Body of pancreas (tissue), 4 donors: Measurements from ENCODE around the gene SSRP1. TPM values are rescaled to one million over a fixed set of nuclear protein-coding genes. Genes with fewer than 3 reads are reported as not detected.

Experiments
- ATAC-seq: fragments of 150-250 bp; one replicate; pipeline ENCODE4 v1.9.1; 2016
- DNase-seq, 4 donors: peaks; one replicate each; pipeline ENCODE4 v3.0.0-alpha.2; 2019
- H3K27ac ChIP-seq, 4 donors: fragments of 200-600 bp; sonication (generic); 1 replicate in 3 of 4; 2 replicates in 1 of 4; pipeline versions ENCODE4 v1.5.1 to v1.6.1; 2016 to 2019; ENCODE audit warnings: mild to moderate bottlenecking in 1 of 4, mixed read lengths in 1 of 4, moderate library complexity in 1 of 4
- H3K27me3 ChIP-seq, 2 donors: fragments of 200-600 bp; sonication (generic); one replicate each; pipeline ENCODE4 v1.6.0; 2016; ENCODE audit warnings: mild to moderate bottlenecking in 1 of 2
- H3K36me3 ChIP-seq, 2 donors: fragments of 200-600 bp; sonication (generic); replicated peaks in 1 of 2; 2 replicates each; pipeline ENCODE4 v1.5.1; 2016; ENCODE audit warnings: low read depth in 2 of 2; ENCODE audit not compliant: insufficient read depth in 1 of 2
- H3K4me1 ChIP-seq: fragments of 200-600 bp; sonication (generic); one replicate; pipeline ENCODE4 v1.6.0; 2016
- H3K4me3 ChIP-seq, 2 donors: fragments of 200-600 bp; sonication (generic); 1 replicate in 1 of 2; 2 replicates in 1 of 2; pipeline ENCODE4 v1.5.1; 2016 to 2019
- H3K9me3 ChIP-seq, 3 donors: fragments of 200-600 bp; sonication (generic); 1 replicate in 2 of 3; 2 replicates in 1 of 3; pipeline ENCODE4 v1.5.1; 2016
- POLR2A ChIP-seq, 3 donors: fragments of 450-650 bp; IDR thresholded peaks; one replicate each; pipeline ENCODE4 v1.6.1; 2016; ENCODE audit warnings: antibody characterized with exemption in 3 of 3, mild to moderate bottlenecking in 2 of 3
- WGBS, 2 donors: methylation state at CpG; one replicate each; pipeline ENCODE4 v1.1.5; 2017; 5-methylcytosine and 5-hydroxymethylcytosine counted together
- intact Hi-C: fragments of 100-400 bp; cut with DNase I; formaldehyde crosslinking; loops from one replicate; pipeline ENCODE4 v1.15.1; 2023
- total RNA-seq, 2 donors: library from RNA; depleted of rRNA; stranded (reverse); fragments of >200 nt; gene quantifications; one replicate each; pipeline ENCODE4 v1.1.0, GENCODE V29; 2016
- TF ChIP-seq, protein P1 (sequence below), 7 experiments: fragments of 450-650 bp in 4 of 7; fragments of 200-600 bp in 3 of 7; sonication (generic) in 3 of 7; IDR thresholded peaks; one replicate each; pipeline ENCODE4 v1.5.1; 2016 to 2019; ENCODE audit warnings: antibody characterized with exemption in 7 of 7

SSRP1 gene
- total RNA-seq, 2 donors from 2014 or later = 44.2 to 51.9 TPM

- no peak for DNase-seq
- H3K27me3 ChIP-seq = no peaks in the 10 kb centered on the region
- no peak for ATAC-seq
- no peak overlapping the region for H3K4me3 ChIP-seq
- H3K4me1 ChIP-seq = no peaks in the 10 kb centered on the region
- intact Hi-C loops = no loop called here
- no peak overlapping the region for H3K27ac ChIP-seq
- 52 to 67% methylated on average over 5 of the region's 5 CpGs for WGBS, 2 donors
- no peak for TF ChIP-seq POLR2A (IDR thresholded peaks at IDR 0.05)
- TF ChIP-seq, protein P1, sequence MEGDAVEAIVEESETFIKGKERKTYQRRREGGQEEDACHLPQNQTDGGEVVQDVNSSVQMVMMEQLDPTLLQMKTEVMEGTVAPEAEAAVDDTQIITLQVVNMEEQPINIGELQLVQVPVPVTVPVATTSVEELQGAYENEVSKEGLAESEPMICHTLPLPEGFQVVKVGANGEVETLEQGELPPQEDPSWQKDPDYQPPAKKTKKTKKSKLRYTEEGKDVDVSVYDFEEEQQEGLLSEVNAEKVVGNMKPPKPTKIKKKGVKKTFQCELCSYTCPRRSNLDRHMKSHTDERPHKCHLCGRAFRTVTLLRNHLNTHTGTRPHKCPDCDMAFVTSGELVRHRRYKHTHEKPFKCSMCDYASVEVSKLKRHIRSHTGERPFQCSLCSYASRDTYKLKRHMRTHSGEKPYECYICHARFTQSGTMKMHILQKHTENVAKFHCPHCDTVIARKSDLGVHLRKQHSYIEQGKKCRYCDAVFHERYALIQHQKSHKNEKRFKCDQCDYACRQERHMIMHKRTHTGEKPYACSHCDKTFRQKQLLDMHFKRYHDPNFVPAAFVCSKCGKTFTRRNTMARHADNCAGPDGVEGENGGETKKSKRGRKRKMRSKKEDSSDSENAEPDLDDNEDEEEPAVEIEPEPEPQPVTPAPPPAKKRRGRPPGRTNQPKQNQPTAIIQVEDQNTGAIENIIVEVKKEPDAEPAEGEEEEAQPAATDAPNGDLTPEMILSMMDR (IDR thresholded peaks at IDR 0.05) = no peak
- no peaks in the 10 kb centered on the region for H3K9me3 ChIP-seq
- H3K36me3 ChIP-seq = no peaks in the 10 kb centered on the region
These were observed 41.4 kb upstream of the SSRP1 start for GRCh38 chr11:57377107-57377506.

DNA sequence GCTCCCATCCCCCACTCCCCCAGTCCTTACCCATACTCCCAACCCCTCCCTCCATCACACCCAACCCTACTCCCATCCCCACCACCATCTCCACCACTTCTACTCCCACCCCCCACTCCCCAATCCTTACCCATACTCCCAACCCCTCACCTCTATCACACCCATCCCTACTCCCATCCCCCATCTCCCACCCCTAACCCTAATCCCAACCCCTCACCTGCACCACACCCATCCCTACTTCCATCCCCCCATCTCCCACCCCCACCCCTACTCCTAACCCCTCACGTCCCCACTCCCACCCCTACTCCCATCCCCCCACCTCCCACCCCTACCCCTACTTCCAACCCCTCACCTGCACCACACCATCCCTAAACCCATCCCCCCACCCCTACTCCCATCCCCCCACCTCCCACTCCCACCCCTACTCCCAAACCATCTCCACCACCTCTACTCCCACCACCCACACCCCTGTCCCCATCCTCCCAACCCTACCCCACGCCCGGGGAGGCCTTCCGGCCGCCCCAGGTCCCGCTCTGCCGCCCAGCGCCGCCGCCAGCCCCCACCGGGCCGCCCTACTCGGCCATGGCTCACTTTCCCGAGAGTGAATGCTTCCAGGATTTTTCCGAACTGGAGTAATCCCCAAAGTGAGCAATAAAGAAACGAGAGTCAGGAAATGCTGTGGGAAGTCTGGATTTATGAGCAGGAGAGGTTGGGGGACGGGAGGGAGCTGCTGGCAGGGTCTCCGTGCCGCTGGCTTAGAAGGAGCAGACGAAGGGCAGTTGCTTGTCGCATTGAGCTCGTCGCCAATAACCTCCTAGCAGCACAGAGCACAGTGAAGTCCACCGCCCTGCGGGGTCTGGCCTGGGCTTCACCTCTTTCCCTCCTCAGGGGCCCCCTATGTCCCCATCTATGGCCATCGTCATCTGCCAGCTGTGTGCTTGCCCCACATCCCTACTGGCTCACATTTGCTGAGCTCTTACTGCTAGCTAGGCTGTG, 40.7 kb upstream of the SSRP1 start:
- Histone ChIP-seq H3K4me1 (no peaks in the 10 kb centered on the region), H3K27ac (no peak overlapping the region), H3K4me3 (no peak overlapping the region), H3K36me3 (no peaks in the 10 kb centered on the region), H3K27me3 (no peaks in the 10 kb centered on the region), H3K9me3 (no peaks in the 10 kb centered on the region)
- ATAC-seq (no peak), DNase-seq (no peak)
- intact Hi-C loops = no loop called here
- no peak for TF ChIP-seq POLR2A (IDR thresholded peaks at IDR 0.05)
- TF ChIP-seq, protein P1 (IDR thresholded peaks at IDR 0.05) = no peak
- 45 to 55% methylated on average over 13 to 23 of the region's 26 CpGs for WGBS, 2 donors

DNA sequence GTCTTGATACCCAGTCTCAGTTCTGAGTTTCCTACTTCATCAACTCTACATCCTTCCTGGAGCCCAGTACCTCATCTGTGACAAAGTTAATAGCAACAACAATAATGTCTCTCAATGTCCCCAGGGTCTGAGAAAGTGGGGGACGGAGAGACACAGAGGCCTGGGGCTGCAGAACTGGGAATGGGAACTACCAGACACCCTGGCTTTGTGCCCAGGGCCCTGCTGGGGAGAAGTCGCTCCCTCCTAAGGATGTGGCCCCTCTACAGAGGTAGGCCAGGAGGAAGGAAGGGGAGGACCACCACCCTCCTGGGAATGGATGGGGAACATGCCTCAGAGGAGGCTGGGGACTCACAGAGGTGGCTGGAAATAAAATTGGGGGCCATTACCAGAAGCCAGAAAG, 39.8 kb upstream of the SSRP1 start:
- H3K36me3 ChIP-seq = no peaks in the 10 kb centered on the region
- TF ChIP-seq, protein P1 (IDR thresholded peaks at IDR 0.05) = no peak
- TF ChIP-seq POLR2A (IDR thresholded peaks at IDR 0.05) = no peak
- no peaks in the 10 kb centered on the region for H3K27me3 ChIP-seq
- no peak overlapping the region for H3K4me3 ChIP-seq
- no peak for DNase-seq
- H3K27ac ChIP-seq = no peak overlapping the region
- intact Hi-C loops = no loop called here
- H3K9me3 ChIP-seq = no peaks in the 10 kb centered on the region
- no peaks in the 10 kb centered on the region for H3K4me1 ChIP-seq
- ATAC-seq = no peak
- WGBS, 2 donors = 74 to 78% methylated on average over 2 of the region's 2 CpGs

DNA sequence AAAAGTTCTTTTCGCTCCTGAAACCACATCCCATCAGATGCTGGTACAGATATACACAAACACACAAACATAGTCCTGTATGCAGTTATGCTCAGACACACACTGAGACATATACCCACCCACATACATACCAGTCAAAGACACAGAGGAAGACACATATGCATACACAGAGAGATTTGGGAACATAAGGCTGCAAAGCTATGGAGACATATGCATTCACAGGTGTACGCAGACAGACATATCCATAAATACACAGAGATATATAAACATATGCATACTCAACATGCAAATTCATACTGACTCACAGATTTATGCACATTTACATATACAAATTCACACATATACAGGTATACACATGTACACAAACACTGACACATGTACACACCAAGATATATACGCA, 39.3 kb upstream of the SSRP1 start:
- Histone ChIP-seq H3K36me3 (no peaks in the 10 kb centered on the region), H3K4me1 (no peaks in the 10 kb centered on the region), H3K27ac (no peak overlapping the region), H3K27me3 (no peaks in the 10 kb centered on the region), H3K4me3 (no peak overlapping the region), H3K9me3 (no peaks in the 10 kb centered on the region)
- intact Hi-C loops = no loop called here
- ATAC-seq = no peak
- no peak for TF ChIP-seq POLR2A (IDR thresholded peaks at IDR 0.05)
- TF ChIP-seq, protein P1 (IDR thresholded peaks at IDR 0.05) = no peak
- WGBS, 2 donors = 92 to 94% methylated on average over 3 of the region's 3 CpGs
- no peak for DNase-seq
